Stimulated activated CD4-positive, alpha-beta T cell treated with anti-CD3 and anti-CD28 coated beads, Interleukin-12 subunit alpha, Interleukin-12 subunit beta, amount 100 ng/mL, for 24 hours (primary cell): ENCODE data around the gene FUOM.

ENCODE experiments used
- DNase-seq, 2 experiments: peaks; one replicate each; pipeline ENCODE4 v3.0.0-alpha.2; 2020; ENCODE audit warnings: low read depth in 2 of 2

The FUOM gene

DNA sequence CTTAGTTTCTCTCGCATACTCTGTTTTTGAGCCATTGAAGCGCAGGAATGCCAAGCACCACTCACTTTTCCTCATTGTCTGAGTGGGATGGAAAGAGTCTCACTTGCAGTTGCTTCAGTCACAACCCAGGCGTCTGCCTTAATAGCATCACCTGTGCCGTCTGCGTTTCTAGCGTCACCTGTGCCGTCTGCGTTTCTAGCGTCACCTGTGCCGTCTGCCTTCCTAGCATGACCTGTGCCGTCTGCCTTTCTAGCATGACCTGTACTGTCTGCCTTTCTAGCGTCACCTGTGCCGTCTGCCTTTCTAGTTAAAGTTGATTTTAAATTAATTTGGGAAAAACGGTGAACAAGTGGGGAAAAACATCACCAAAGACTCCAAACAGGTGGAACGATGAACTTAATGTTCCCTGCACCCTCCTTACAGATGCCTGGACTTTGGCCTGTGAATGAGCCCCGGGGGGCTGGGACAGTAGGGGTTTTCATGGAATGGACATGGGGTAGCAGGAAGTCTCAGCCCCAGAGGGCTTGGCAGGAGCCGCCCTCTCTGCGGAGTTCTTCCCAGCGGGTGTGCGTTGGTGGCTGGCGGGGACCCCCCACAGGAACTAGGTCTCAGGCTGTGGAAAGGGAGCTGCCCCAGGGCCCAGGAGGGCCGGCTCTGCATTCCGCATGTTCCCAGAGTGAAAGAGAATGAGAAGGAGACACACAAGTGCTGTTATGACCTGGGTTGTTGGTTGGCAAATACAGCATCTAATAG is 45.6 kb downstream of the FUOM start:
- no peak for DNase-seq

DNA sequence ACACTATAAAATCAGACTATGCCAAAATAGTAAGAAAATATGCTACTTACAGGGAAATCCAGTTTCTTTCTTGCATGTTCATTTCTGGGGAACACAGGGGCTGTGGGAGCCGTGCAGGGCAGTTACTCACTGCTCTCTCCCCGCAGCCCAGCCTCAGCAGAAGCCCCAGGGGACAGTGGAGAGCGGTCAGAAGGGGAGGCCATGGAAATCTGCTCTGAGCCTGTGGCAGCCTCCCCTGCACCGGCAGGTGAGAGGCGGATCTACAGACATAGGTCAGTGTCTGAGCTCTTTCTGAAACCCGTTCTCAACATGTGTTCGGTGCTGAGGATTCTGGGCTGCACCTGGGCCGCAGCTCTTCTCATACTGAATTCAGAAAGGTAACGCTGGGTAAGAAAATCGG is 46.2 kb downstream of the FUOM start:
- DNase-seq = no peak

DNA sequence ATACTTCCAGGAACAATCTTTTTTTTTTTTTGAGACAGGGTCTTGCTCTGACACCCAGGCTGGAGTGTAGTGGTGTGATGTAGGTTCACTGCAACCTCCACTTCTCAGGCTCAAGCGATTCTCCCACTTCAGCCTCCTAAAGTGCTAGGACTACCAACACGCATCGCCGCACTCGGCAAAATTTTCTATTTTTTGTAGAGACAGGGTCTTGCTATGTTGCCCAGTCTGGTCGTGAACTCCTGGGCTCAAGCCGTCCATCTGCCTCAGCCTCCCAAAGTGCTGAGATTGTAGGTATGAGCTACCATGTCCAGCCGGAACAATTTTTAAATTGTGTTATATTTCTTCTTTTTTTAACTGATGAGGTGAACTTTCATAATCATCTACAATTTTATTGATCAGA is 47.0 kb downstream of the FUOM start:
- DNase-seq = no peak

DNA sequence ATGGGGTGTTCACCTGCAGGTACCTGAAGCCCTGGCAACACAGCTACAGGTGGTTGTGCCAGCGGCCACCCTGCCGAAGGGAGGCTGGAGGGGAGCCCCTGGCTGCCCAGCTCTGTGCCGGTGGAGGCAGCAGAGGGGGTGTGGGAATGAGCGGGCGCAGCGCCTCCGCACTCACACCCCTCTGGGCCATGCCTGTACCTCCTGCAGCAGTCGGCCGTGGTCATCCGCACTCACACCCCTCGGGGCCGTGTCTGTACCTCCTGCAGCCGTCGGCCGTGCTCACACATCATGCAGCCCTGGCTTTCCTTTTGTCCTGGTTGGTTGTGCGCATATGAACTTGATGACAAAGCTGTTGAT is 47.4 kb downstream of the FUOM start:
- no peak for DNase-seq

DNA sequence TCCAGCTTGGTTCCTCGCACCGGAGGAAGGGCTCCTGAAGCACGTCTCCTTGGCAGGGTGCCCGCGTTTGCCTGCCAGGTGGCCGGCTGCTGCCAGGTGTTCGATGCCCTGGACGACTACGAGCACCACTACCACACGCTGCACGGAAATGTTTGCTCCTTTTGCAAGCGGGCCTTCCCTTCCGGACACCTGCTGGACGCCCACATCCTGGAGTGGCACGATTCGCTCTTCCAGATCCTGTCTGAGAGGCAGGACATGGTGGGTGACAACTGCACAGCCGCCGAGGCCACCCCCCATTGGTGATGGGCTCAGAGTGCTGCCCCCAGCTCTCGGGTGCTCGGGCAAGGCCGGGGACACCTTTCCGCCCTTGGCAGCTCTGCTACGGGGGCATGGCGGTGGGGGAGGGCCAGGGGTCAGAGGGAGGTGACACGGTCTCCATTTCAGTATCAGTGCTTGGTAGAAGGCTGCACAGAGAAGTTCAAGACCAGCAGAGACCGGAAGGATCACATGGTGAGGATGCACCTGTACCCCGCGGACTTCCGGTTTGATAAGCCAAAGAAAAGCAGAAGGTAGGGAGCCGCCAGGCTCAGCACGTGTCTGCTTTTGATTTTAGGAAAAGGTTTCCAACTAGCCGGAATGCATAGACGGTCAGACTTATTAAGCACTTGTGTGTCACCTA is 48.0 kb downstream of the FUOM start:
- no peak for DNase-seq

DNA sequence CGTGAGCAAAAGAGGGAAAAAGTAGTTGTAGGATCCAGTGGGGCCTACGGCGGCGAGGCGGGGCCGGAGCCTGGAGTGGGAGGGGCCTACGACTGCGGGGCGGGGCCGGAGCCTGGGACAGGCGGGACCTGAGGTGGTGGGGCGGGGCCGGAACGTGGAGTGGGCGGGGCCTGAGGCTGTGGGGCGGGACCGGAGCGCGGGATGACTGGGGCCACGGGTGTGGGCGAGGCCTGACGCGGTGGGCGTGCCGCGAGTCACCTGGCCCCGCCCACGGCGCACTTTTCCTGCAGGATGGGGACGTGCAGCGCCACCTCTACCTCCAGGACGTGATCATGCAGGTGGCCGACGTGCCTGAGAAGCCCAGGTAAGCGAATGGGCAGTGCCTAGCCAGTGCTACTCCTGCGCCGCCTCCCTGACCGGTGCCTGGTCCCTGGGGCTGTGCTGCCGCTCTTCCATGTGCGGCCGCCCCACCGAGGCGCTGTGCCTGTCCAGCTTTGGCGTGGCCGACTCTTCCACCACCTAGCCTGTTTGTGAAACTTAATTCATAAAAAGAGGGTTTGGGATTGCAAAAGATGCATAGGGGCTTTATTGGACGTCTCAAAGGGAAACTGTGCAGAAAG is 48.6 kb downstream of the FUOM start:
- DNase-seq = peak; percentile 81 to 88

DNA sequence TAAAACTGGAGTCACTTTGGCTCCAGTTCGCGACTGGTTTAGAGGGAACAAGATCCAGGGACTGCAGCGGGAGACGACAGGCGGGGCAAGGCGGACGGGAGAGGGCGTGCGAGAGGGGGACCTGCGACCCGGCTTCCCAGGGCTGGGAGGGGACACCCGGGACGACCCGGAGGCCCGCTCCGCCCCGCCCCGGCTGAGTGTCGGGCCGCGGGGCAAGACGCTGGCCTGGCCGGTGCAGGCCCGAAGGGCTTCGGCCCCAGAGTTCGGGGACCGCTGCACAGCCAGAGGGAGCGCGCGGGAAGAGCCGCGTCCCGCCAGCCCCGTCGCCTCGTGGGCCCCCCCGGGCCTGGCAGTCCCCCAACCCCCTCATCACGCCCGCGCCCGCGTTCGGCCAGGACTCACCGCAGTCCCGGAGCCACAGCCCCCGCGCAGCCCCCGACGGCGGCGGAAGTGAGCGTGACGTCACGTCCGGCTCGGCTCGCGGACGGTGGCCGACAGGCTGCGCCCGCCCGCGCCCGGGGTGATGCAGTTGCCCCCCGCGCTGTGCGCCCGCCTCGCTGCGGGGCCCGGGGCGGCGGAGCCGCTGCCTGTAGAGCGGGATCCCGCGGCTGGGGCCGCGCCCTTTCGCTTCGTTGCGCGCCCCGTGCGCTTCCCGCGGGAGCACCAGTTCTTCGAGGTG is 49.3 kb downstream of the FUOM start, which contains the start of the genes TUBGCP2 and ZNF511:
TUBGCP2 (minus strand) TSS at position 452 of the 679 bp plus-strand sequence. CDS start 5,931 bp downstream, outside the sequence.
ZNF511 (plus strand) TSS at position 494 of the 679 bp plus-strand sequence; CDS start at position 524, 30 bp downstream.
- peak; percentile 75 to 84 for DNase-seq

DNA sequence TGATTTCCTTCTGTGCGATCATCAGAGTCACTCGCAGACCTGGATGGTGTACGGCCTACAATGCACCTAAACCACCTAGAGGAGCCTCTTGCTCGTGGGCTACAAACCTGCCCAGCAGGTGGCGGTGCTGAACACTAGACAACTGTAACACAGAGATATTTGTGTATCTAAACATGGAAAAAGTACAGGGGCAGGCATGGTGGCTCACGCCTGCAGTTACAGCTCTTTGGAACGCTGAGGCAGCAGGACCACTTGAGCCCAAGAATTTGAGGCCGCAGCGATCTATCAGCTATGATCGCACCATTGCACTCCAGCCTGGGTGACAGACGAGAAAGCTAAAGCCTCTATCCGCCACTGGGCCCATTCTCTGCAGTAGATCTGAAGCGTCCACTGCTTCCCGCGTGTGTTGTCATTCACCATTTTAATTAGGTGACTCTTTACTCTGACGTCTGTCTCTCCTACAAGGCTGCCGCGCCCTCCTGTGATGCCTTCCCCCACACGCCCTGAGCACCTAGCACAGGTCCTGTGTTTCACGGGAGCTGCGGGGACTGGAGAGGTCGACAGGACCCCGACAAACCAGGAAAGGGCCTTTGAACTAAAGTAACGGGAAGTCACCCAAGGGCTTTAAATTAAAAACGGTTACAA is 49.9 kb downstream of the FUOM start:
- peak; percentile 52 to 83 for DNase-seq

DNA sequence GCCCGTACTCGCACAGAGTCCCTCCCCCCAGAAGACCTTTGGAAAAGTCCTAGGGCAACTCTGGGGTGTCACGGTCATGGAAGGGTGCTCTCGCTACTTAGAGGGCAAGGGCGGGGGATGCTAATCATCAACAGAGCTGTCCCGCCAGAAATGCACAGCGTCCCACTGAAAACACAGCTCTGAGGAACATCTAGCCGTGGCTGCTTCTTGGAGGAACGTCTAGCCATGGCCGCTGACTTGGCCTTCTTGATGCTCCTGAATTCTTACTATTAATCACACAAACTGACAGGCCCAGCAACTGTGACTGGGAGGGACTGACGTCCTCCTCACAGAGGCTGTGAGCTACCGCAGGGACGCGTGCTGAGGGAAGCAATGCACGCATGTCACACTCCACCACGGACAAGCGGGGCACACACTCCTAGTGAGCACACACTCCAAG is 50.9 kb downstream of the FUOM start:
- no peak for DNase-seq

DNA sequence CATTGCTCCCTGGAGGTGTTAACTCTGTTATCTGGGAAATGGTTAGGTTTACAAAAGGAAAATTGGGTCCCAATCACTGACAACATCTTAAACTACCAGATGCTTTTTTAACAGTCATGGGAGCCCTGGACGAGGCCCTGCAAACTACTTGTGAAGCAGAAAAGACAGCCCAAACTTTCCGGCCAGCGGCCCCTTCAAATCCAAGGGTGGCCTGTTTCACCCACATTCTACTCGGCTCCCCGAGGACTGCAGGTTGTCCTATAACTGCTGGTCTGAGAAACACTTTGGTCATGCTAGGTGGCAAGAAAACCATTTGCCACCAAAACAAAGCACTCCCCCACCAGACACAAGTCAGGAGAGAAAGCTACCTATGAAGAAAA is 51.7 kb downstream of the FUOM start:
- no peak for DNase-seq
